ENCODE measurements around the gene ACOXL. TPM values are rescaled to one million over a fixed set of nuclear protein-coding genes. Genes with fewer than 3 reads are reported as not detected.
A peak's percentile ranks its signal among the peaks of the same experiment; 100 is the strongest.

The ACOXL gene
- total and polyA plus RNA-seq, 2 experiments from 2014 or later: not detected

DNA sequence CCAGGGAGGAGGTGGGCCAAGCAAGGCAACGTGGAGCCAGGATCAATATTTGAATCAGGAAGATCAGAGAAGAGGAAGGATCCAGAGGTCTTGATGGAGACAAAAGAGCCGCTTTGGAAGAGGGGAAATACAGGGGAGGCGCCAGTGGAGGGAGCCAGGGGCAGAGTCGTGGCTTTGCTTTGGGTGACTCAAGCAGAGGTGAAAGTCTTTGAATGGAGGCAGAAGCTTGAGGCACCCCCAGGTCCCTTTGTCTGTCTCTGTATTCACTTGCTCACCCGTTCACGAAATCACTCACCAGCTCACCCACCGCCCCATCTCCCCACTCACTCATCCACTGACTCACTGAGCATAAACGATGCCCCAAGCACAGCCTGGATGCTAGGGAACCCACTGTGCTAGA is 134.1 kb downstream of the ACOXL start:
- no peak for DNase-seq
- TF ChIP-seq EZH2 (IDR thresholded peaks at IDR 0.05; ENCODE audit: insufficient read depth, poor library complexity, severe bottlenecking) (no peak), EZH2phosphoT487 (IDR thresholded peaks at IDR 0.05; ENCODE audit: insufficient read depth, low read depth) (no peak)
- in situ Hi-C loops (cut with MboI): no loop called here

DNA sequence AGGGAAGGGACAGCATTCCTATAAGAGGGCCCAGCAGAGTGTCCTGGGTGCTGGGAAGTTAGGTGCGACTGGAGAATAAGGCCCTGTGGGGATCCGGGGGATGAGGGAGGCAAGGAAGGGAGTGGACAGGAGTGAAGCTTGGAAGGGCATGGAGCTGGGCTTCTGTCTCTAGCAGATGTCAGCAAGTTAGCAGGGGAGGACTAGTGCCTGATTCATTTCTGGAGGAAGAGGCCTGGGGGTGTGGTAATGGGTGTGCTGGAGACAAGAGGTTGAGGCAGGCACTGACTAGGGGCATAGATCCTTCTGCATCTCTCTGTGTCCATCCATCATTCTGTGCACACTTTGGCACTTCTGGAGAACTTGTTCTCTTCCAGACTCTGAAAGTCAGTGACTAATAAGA is 134.7 kb downstream of the ACOXL start:
- no peak for DNase-seq
- H3K4me2 ChIP-seq (ENCODE audit: unreplicated experiment): no peak overlapping the region
- H3K4me1 ChIP-seq (ENCODE audit: insufficient read depth): no peaks in the 10 kb centered on the region
- H3K9ac ChIP-seq: no peak overlapping the region
- H3K79me2 ChIP-seq (ENCODE audit: insufficient read depth): no peaks in the 10 kb centered on the region
- in situ Hi-C loops (cut with MboI): no loop called here
- no peak for TF ChIP-seq EZH2 (IDR thresholded peaks at IDR 0.05; ENCODE audit: insufficient read depth, poor library complexity, severe bottlenecking)
- TF ChIP-seq EZH2phosphoT487 (IDR thresholded peaks at IDR 0.05; ENCODE audit: insufficient read depth, low read depth): no peak
- WGBS, 2 experiments (ENCODE audit: low coverage in 1 of 2, low lambda C conversion rate in 2 of 2, missing lambda C conversion rate in 2 of 2): 73 to 78% methylated on average over 2 of the region's 2 CpGs
- H3K36me3 ChIP-seq (ENCODE audit: low read depth): no peaks in the 10 kb centered on the region
- no peaks in the 10 kb centered on the region for H3F3A ChIP-seq (ENCODE audit: insufficient read depth)
- no peak overlapping the region for H3K27ac ChIP-seq
- peaks cover 10% of the 10 kb centered on the region; the same call in 1 of the 2 replicates for H3K27me3 ChIP-seq (replicated peaks; ENCODE audit: insufficient read depth)
- no peak overlapping the region for H2AFZ ChIP-seq
- no peaks in the 10 kb centered on the region for H3K9me3 ChIP-seq (ENCODE audit: low read depth)
- no peaks in the 10 kb centered on the region for H3K9me2 ChIP-seq (ENCODE audit: insufficient read depth)
- H3K4me3 ChIP-seq: no peak overlapping the region
- H4K20me1 ChIP-seq (ENCODE audit: insufficient read depth): no peaks in the 10 kb centered on the region

More for the DNA sequence above, 134.1 kb downstream of the ACOXL start:
- Histone ChIP-seq H4K20me1 (ENCODE audit: insufficient read depth) (no peaks in the 10 kb centered on the region), H2AFZ (no peak overlapping the region), H3K9ac (no peak overlapping the region), H3K27ac (no peak overlapping the region), H3K79me2 (ENCODE audit: insufficient read depth) (no peaks in the 10 kb centered on the region), H3K9me3 (ENCODE audit: low read depth) (no peaks in the 10 kb centered on the region), H3K9me2 (ENCODE audit: insufficient read depth) (no peaks in the 10 kb centered on the region), H3F3A (ENCODE audit: insufficient read depth) (no peaks in the 10 kb centered on the region), H3K4me3 (no peak overlapping the region), H3K27me3 (replicated peaks; ENCODE audit: insufficient read depth) (peaks cover 10% of the 10 kb centered on the region; the same call in 1 of the 2 replicates), H3K36me3 (ENCODE audit: low read depth) (no peaks in the 10 kb centered on the region), H3K4me1 (ENCODE audit: insufficient read depth) (no peaks in the 10 kb centered on the region), H3K4me2 (ENCODE audit: unreplicated experiment) (no peak overlapping the region)
- 67% methylated on average over 8 of the region's 8 CpGs for WGBS, 2 experiments (ENCODE audit: low coverage in 1 of 2, low lambda C conversion rate in 2 of 2, missing lambda C conversion rate in 2 of 2)

DNA sequence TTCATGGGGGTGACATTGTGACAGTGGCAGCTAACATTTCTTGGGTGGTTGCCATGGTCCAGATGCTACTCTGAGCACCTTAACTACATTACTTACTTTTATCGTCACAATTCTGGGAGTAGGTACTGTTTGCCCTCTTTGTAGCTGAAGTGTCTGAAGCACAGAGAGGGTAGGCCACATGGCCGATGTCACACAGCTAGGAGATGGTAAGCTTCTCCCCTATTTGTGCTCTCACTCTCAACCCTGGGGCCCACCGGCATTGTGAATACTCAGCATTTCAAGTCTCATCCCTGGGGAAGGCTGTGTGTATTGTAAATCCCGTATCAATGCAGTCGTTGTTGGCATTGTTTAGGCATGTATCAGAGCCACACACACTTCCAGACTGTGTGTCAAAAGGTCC is 136.6 kb downstream of the ACOXL start:
- no peak overlapping the region for H3K27ac ChIP-seq
- H2AFZ ChIP-seq: no peak overlapping the region
- no peaks in the 10 kb centered on the region for H3K36me3 ChIP-seq (ENCODE audit: low read depth)
- H3K27me3 ChIP-seq (replicated peaks; ENCODE audit: insufficient read depth): no peaks in the 10 kb centered on the region; the same call in 1 of the 2 replicates
- no peaks in the 10 kb centered on the region for H3F3A ChIP-seq (ENCODE audit: insufficient read depth)
- H4K20me1 ChIP-seq (ENCODE audit: insufficient read depth): no peaks in the 10 kb centered on the region
- H3K79me2 ChIP-seq (ENCODE audit: insufficient read depth): no peaks in the 10 kb centered on the region
- TF ChIP-seq EZH2 (IDR thresholded peaks at IDR 0.05; ENCODE audit: insufficient read depth, poor library complexity, severe bottlenecking) (no peak), EZH2phosphoT487 (IDR thresholded peaks at IDR 0.05; ENCODE audit: insufficient read depth, low read depth) (no peak)
- H3K4me1 ChIP-seq (ENCODE audit: insufficient read depth): no peaks in the 10 kb centered on the region
- no peak overlapping the region for H3K9ac ChIP-seq
- in situ Hi-C loops (cut with MboI): no loop called here
- H3K4me2 ChIP-seq (ENCODE audit: unreplicated experiment): no peak overlapping the region
- no peak overlapping the region for H3K4me3 ChIP-seq
- WGBS, 2 experiments (ENCODE audit: low coverage in 1 of 2, low lambda C conversion rate in 2 of 2, missing lambda C conversion rate in 2 of 2): 67 to 68% methylated on average over 5 of the region's 5 CpGs
- H3K9me2 ChIP-seq (ENCODE audit: insufficient read depth): no peaks in the 10 kb centered on the region
- no peak for DNase-seq
- H3K9me3 ChIP-seq (ENCODE audit: low read depth): no peaks in the 10 kb centered on the region

DNA sequence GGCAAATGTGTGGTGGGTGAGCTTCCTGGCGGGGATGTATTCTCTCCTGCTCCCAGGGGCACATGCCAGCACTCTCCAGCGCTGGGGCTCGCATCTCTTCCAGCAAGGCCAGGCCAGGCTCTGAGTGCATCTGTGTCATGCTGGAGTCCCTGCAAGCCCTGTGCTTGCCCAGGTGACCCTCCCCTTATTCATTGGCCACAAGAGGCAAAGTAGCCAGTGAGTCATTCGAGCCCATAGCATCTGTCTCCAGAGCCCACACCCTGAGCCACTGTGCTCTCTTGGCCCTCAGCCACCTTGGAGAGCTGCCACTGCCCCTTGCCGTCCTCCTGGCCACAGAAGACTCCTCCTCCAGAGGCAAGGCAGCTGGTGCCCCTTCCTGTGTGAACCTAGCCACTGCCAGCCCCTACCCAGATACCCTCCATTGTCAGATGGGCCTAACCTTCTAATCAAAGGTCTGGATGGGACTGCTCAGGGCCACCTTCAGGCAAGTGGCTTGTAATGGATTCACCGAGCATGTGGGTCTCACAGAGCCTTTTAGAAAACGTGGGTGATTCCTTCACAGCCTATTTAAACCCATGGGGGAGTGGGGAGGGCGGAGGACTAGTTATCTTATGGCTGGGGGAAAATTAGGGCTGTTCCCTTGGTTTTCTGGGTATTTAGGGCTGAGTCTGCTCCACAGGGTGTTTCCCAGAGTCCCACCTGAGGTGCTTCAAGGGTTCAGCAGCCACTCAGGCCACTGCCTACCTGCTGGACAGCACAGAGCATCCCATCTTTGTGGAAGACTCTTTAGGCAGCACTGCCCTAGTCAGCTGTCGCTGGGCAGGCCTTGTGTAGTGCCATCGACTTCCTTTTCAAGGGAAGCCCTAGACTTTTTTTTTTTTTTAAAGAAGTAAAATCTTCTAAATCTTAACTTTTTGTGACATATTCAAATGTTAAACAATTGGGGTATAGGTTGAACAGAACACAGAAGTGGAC is 137.4 kb downstream of the ACOXL start:
- H3K9ac ChIP-seq: no peak overlapping the region
- H3F3A ChIP-seq (ENCODE audit: insufficient read depth): no peaks in the 10 kb centered on the region
- no peaks in the 10 kb centered on the region for H3K79me2 ChIP-seq (ENCODE audit: insufficient read depth)
- peak; percentile 12 for DNase-seq
- H3K9me2 ChIP-seq (ENCODE audit: insufficient read depth): no peaks in the 10 kb centered on the region
- H3K4me2 ChIP-seq (ENCODE audit: unreplicated experiment): no peak overlapping the region
- in situ Hi-C loops (cut with MboI): no loop called here
- no peaks in the 10 kb centered on the region for H3K9me3 ChIP-seq (ENCODE audit: low read depth)
- no peak overlapping the region for H3K27ac ChIP-seq
- no peaks in the 10 kb centered on the region; the same call in 1 of the 2 replicates for H3K27me3 ChIP-seq (replicated peaks; ENCODE audit: insufficient read depth)
- no peak overlapping the region for H2AFZ ChIP-seq
- 42 to 51% methylated on average over 10 of the region's 10 CpGs for WGBS, 2 experiments (ENCODE audit: low coverage in 1 of 2, low lambda C conversion rate in 2 of 2, missing lambda C conversion rate in 2 of 2)
- H3K36me3 ChIP-seq (ENCODE audit: low read depth): no peaks in the 10 kb centered on the region
- TF ChIP-seq EZH2phosphoT487 (IDR thresholded peaks at IDR 0.05; ENCODE audit: insufficient read depth, low read depth): no peak
- TF ChIP-seq EZH2 (IDR thresholded peaks at IDR 0.05; ENCODE audit: insufficient read depth, poor library complexity, severe bottlenecking): no peak
- H3K4me1 ChIP-seq (ENCODE audit: insufficient read depth): no peaks in the 10 kb centered on the region
- no peak overlapping the region for H3K4me3 ChIP-seq
- H4K20me1 ChIP-seq (ENCODE audit: insufficient read depth): no peaks in the 10 kb centered on the region
